GM23248 (cell line): Measurements from ENCODE around the gene CAMK2N1. TPM values are rescaled to one million over a fixed set of nuclear protein-coding genes. Genes with fewer than 3 reads are reported as not detected.

Source experiments
- DNase-seq: peaks from one replicate; pipeline ENCODE4 v3.0.0-alpha.2; 2015
- H2AFZ ChIP-seq: fragments of 200-600 bp; sonication (generic); 2 replicates; pipeline ENCODE4 v1.6.1; 2016; ENCODE audit warnings: antibody characterized with exemption
- H3F3A ChIP-seq: fragments of 200-600 bp; sonication (generic); 2 replicates; pipeline ENCODE4 v1.6.1; 2016; ENCODE audit warnings: mild to moderate bottlenecking, antibody characterized with exemption, mixed run types; ENCODE audit not compliant: insufficient read depth
- H3K27ac ChIP-seq: fragments of 200-600 bp; sonication (generic); 2 replicates; pipeline ENCODE4 v1.5.1; 2016; ENCODE audit warnings: mild to moderate bottlenecking
- H3K27me3 ChIP-seq: fragments of 200-600 bp; sonication (generic); replicated peaks from 2 replicates; pipeline ENCODE4 v1.6.1; 2016; ENCODE audit warnings: mild to moderate bottlenecking; ENCODE audit not compliant: insufficient read depth
- H3K36me3 ChIP-seq: fragments of 200-600 bp; sonication (generic); 2 replicates; pipeline ENCODE4 v1.6.1; 2016; ENCODE audit warnings: low read depth, mild to moderate bottlenecking
- H3K4me1 ChIP-seq: fragments of 200-600 bp; sonication (generic); 2 replicates; pipeline ENCODE4 v1.6.1; 2016; ENCODE audit warnings: mild to moderate bottlenecking; ENCODE audit not compliant: insufficient read depth
- H3K4me2 ChIP-seq: fragments of 200-600 bp; sonication (generic); one replicate; pipeline ENCODE4 v1.6.1; 2016; ENCODE audit warnings: mild to moderate bottlenecking; ENCODE audit not compliant: unreplicated experiment
- H3K4me3 ChIP-seq: fragments of 200-600 bp; sonication (generic); 2 replicates; pipeline ENCODE4 v1.5.1; 2016; ENCODE audit warnings: mild to moderate bottlenecking
- H3K79me2 ChIP-seq: fragments of 200-600 bp; sonication (generic); 2 replicates; pipeline ENCODE4 v1.6.1; 2016; ENCODE audit warnings: mild to moderate bottlenecking; ENCODE audit not compliant: insufficient read depth
- H3K9ac ChIP-seq: fragments of 200-600 bp; sonication (generic); 2 replicates; pipeline ENCODE4 v1.6.1; 2016; ENCODE audit warnings: mild to moderate bottlenecking
- H3K9me2 ChIP-seq: fragments of 200-600 bp; sonication (generic); 2 replicates; pipeline ENCODE4 v1.6.1; 2016; ENCODE audit warnings: mixed run types, mild to moderate bottlenecking, moderate library complexity; ENCODE audit not compliant: insufficient read depth
- H3K9me3 ChIP-seq: fragments of 200-600 bp; sonication (generic); one replicate; pipeline ENCODE4 v1.6.1; 2017; ENCODE audit warnings: low read depth
- H4K20me1 ChIP-seq: fragments of 200-600 bp; sonication (generic); 2 replicates; pipeline ENCODE4 v1.6.0; 2016; ENCODE audit not compliant: insufficient read depth
- EZH2 ChIP-seq: fragments of 200-600 bp; sonication (generic); IDR thresholded peaks from 2 replicates; pipeline ENCODE4 v1.6.1; 2018; ENCODE audit warnings: antibody characterized with exemption, mild to moderate bottlenecking; ENCODE audit not compliant: insufficient read depth, poor library complexity, severe bottlenecking
- EZH2phosphoT487 ChIP-seq: fragments of 200-600 bp; sonication (generic); IDR thresholded peaks from 2 replicates; pipeline ENCODE4 v1.6.1; 2018; ENCODE audit warnings: antibody characterized with exemption, moderate library complexity, mild to moderate bottlenecking, low read depth; ENCODE audit not compliant: insufficient read depth
- WGBS, 2 experiments: methylation state at CpG; one replicate each; pipeline ENCODE4 v1.1.6; 2015 to 2017; ENCODE audit warnings: low lambda C conversion rate in 2 of 2, low coverage in 1 of 2; ENCODE audit errors: missing lambda C conversion rate in 2 of 2; 5-methylcytosine and 5-hydroxymethylcytosine counted together
- in situ Hi-C: fragments of 300-500 bp; cut with MboI; formaldehyde crosslinking; loops from 2 replicates; pipeline ENCODE4 v1.15.0; 2020
- polyA plus RNA-seq: library from polyadenylated mRNA; unstranded; fragments of >200 nt; fragmentation: Nextera tagmentation; extraction: Ambion mirVana; gene quantifications from 2 replicates; pipeline ENCODE4 v1.2.1, GENCODE V29; 2016
- total RNA-seq: library from RNA; depleted of rRNA; stranded (reverse); fragments of >200 nt; shearing (Covaris generic); gene quantifications from 2 replicates; pipeline ENCODE4 v1.2.3, GENCODE V29; 2014

The CAMK2N1 gene
- total and polyA plus RNA-seq, 2 experiments from 2014 or later: 28.6 to 37.6 TPM

GRCh38 chr1:20448671-20449071, 37.3 kb downstream of the CAMK2N1 start:
- Histone ChIP-seq H3K9me2 (no peaks in the 10 kb centered on the region), H3K27ac (no peak overlapping the region), H3K9me3 (no peaks in the 10 kb centered on the region), H3K27me3 (no peaks in the 10 kb centered on the region), H3K79me2 (no peaks in the 10 kb centered on the region), H3K4me2 (no peak overlapping the region), H4K20me1 (no peaks in the 10 kb centered on the region), H2AFZ (no peak overlapping the region), H3K4me1 (no peaks in the 10 kb centered on the region), H3F3A (no peaks in the 10 kb centered on the region), H3K4me3 (no peak overlapping the region), H3K9ac (no peak overlapping the region), H3K36me3 (no peaks in the 10 kb centered on the region)
- peak; percentile 18 for DNase-seq
- TF ChIP-seq EZH2: no peak
- TF ChIP-seq EZH2phosphoT487: no peak
- in situ Hi-C loops: no loop called here
- WGBS, 2 experiments: 39 to 56% methylated on average over 9 of the region's 9 CpGs

GRCh38 chr1:20447794-20448193, 38.2 kb downstream of the CAMK2N1 start:
- in situ Hi-C loops: no loop called here
- Histone ChIP-seq H2AFZ (no peak overlapping the region), H3K9me3 (no peaks in the 10 kb centered on the region), H3K9ac (no peak overlapping the region), H3K9me2 (no peaks in the 10 kb centered on the region), H3K4me2 (no peak overlapping the region), H4K20me1 (no peaks in the 10 kb centered on the region), H3K36me3 (no peaks in the 10 kb centered on the region), H3K4me3 (no peak overlapping the region), H3K4me1 (no peaks in the 10 kb centered on the region), H3K79me2 (no peaks in the 10 kb centered on the region), H3K27me3 (no peaks in the 10 kb centered on the region), H3F3A (no peaks in the 10 kb centered on the region), H3K27ac (no peak overlapping the region)
- DNase-seq: no peak
- 84 to 91% methylated on average over 7 of the region's 7 CpGs for WGBS, 2 experiments
- no peak for TF ChIP-seq EZH2
- TF ChIP-seq EZH2phosphoT487: no peak

GRCh38 chr1:20446796-20447195, 39.2 kb downstream of the CAMK2N1 start:
- Histone ChIP-seq H3K9me2 (no peaks in the 10 kb centered on the region), H2AFZ (no peak overlapping the region), H3K4me1 (no peaks in the 10 kb centered on the region), H3K9ac (no peak overlapping the region), H3K4me2 (no peak overlapping the region), H3K27ac (no peak overlapping the region), H3K9me3 (no peaks in the 10 kb centered on the region), H3K36me3 (no peaks in the 10 kb centered on the region), H3K79me2 (no peaks in the 10 kb centered on the region), H3K27me3 (no peaks in the 10 kb centered on the region), H3F3A (no peaks in the 10 kb centered on the region), H3K4me3 (no peak overlapping the region), H4K20me1 (no peaks in the 10 kb centered on the region)
- WGBS, 2 experiments: 52 to 54% methylated on average over 7 of the region's 7 CpGs
- in situ Hi-C loops: no loop called here
- peak; percentile 75 for DNase-seq
- no peak for TF ChIP-seq EZH2
- no peak for TF ChIP-seq EZH2phosphoT487

GRCh38 chr1:20445956-20446355, 40.1 kb downstream of the CAMK2N1 start:
- H3F3A ChIP-seq: no peaks in the 10 kb centered on the region
- H3K27me3 ChIP-seq: no peaks in the 10 kb centered on the region
- H3K9ac ChIP-seq: no peak overlapping the region
- H3K36me3 ChIP-seq: no peaks in the 10 kb centered on the region
- 76 to 87% methylated on average over 6 of the region's 6 CpGs for WGBS, 2 experiments
- H3K4me3 ChIP-seq: no peak overlapping the region
- no peak overlapping the region for H3K4me2 ChIP-seq
- H4K20me1 ChIP-seq: no peaks in the 10 kb centered on the region
- no peaks in the 10 kb centered on the region for H3K9me3 ChIP-seq
- H3K27ac ChIP-seq: no peak overlapping the region
- H3K79me2 ChIP-seq: no peaks in the 10 kb centered on the region
- TF ChIP-seq EZH2: no peak
- no peak for DNase-seq
- H3K9me2 ChIP-seq: no peaks in the 10 kb centered on the region
- in situ Hi-C loops: no loop called here
- no peak overlapping the region for H2AFZ ChIP-seq
- H3K4me1 ChIP-seq: no peaks in the 10 kb centered on the region
